ENCODE results near the gene NRF1. TPM values are rescaled to one million over a fixed set of nuclear protein-coding genes. Genes with fewer than 3 reads are reported as not detected.
"Not testable (repeated sequence)": the region's sequence is repeated elsewhere in the genome, so short reads cannot be mapped to it uniquely, and the experiment has no call there.

Gene NRF1
- total and polyA plus RNA-seq, 2 of the 8 experiments (the other 6 are each of a cell fraction or from before 2014, with no cell fraction given) = 18.2 to 21.4 TPM

DNA sequence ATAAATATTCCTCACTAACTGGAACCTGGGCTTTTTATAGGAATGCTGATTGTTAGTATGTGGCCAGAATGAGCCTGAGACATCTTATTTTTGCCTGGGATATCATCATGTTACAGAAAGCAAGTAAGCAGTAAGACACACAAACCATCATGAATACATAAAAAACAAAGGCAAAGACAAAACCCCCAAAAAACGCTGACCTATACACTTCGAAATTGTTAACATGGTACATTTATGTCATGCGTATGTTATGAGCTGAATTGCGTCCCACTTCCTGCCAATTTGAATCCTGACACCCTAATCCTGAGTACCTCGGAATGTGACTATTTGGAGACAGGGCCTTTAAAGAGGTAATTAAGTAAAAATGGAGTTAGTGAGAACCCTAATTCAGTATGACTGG is 12.3 kb upstream of the NRF1 start (continued):
- TF ChIP-seq, protein P1, sequence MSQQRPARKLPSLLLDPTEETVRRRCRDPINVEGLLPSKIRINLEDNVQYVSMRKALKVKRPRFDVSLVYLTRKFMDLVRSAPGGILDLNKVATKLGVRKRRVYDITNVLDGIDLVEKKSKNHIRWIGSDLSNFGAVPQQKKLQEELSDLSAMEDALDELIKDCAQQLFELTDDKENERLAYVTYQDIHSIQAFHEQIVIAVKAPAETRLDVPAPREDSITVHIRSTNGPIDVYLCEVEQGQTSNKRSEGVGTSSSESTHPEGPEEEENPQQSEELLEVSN (IDR thresholded peaks at IDR 0.05) = no peak
- TF ChIP-seq BRCA1 (IDR thresholded peaks at IDR 0.05; ENCODE audit: low read depth, low read length) (no peak), TAF7 (optimal IDR thresholded peaks at IDR 0.05; ENCODE audit: borderline replicate concordance, low read depth, low read length) (no peak), MAFK (IDR thresholded peaks at IDR 0.05; ENCODE audit: low read depth, low read length) (no peak), CEBPB (IDR thresholded peaks at IDR 0.05; ENCODE audit: low read depth, low read length) (no peak)
- TF ChIP-seq, protein P2, sequence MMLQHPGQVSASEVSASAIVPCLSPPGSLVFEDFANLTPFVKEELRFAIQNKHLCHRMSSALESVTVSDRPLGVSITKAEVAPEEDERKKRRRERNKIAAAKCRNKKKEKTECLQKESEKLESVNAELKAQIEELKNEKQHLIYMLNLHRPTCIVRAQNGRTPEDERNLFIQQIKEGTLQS (IDR thresholded peaks at IDR 0.05; ENCODE audit: insufficient read depth, low read depth, low read length) = no peak

DNA sequence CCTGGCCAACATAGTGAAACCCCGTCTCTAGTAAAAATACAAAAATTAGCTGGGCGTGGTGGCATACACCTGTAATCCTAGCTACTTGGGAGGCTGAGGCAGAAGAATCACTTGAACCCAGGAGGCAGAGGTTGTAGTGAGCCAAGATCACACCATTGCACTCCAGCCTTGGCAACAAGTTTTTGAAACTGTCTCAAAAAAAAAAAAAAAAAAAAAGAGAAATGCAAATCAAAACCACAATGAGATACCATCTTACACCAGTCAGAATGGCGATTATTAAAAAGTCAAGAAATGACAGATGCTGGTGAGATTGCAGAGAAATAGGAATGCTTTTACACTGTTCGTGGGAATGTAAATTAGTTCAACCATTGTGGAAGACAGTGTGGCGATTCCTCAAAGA is 7.9 kb upstream of the NRF1 start:
- FAIRE-seq; H3K4me3 ChIP-seq (ENCODE audit: extremely low read depth in 1 of 4, insufficient read depth in 2 of 4, low read depth in 3 of 4, low read length in 4 of 4); H3K79me1 ChIP-seq (ENCODE audit: low read depth, low read length); H2BK20ac ChIP-seq (ENCODE audit: low read length); H4K91ac ChIP-seq (replicated peaks; ENCODE audit: insufficient read length, low read length); H3K27ac ChIP-seq (ENCODE audit: low read depth, low read length); H2BK12ac ChIP-seq (ENCODE audit: low read depth, low read length); H3K23me2 ChIP-seq (ENCODE audit: low read depth, low read length); H2BK5ac ChIP-seq (ENCODE audit: low read depth, low read length); DNase-seq (ENCODE audit: low read depth in 1 of 2, low spot score in 2 of 2); H3K36me3 ChIP-seq (ENCODE audit: control insufficient read depth in 2 of 4, insufficient read depth in 4 of 4, low read length in 3 of 4); H4K20me1 ChIP-seq (replicated peaks in 1 of 2; ENCODE audit: control insufficient read depth in 1 of 2, insufficient read depth in 2 of 2, low read length in 2 of 2); H4K5ac ChIP-seq (ENCODE audit: insufficient read length, low read depth, low read length); H2BK120ac ChIP-seq (replicated peaks; ENCODE audit: low read depth, low read length); H3K27me3 ChIP-seq (replicated peaks in 1 of 4; ENCODE audit: control insufficient read depth in 3 of 4, extremely low read depth in 1 of 4, insufficient read depth in 3 of 4, low read length in 3 of 4); H3K14ac ChIP-seq (ENCODE audit: insufficient read length); H3K9ac ChIP-seq (replicated peaks in 1 of 4; ENCODE audit: extremely low read depth in 1 of 4, low read depth in 3 of 4, low read length in 3 of 4); H2AK5ac ChIP-seq (ENCODE audit: low read depth, low read length); H3K23ac ChIP-seq (ENCODE audit: insufficient read length); H3K4me2 ChIP-seq (ENCODE audit: insufficient read depth in 1 of 2, low read depth in 2 of 2, low read length in 2 of 2); H3K4me1 ChIP-seq (replicated peaks in 1 of 4; ENCODE audit: control insufficient read depth in 3 of 4, insufficient read depth in 4 of 4, low read length in 3 of 4); H3K4ac ChIP-seq (replicated peaks; ENCODE audit: insufficient read length, low read depth, low read length); H2BK15ac ChIP-seq (ENCODE audit: low read length); H4K8ac ChIP-seq (ENCODE audit: extremely low read depth, insufficient read depth, low read length); H3K9me3 ChIP-seq (ENCODE audit: insufficient read depth in 2 of 2, low read depth in 1 of 2, low read length in 1 of 2); H3K79me2 ChIP-seq (ENCODE audit: control insufficient read depth in 1 of 2, insufficient read depth in 2 of 2, low read length in 2 of 2); H3K56ac ChIP-seq (replicated peaks; ENCODE audit: insufficient read length, low read depth, low read length); H2AFZ ChIP-seq (ENCODE audit: low read length); H3K18ac ChIP-seq (ENCODE audit: extremely low read depth, low read length): not testable (repeated sequence)
- WGBS, 2 experiments (ENCODE audit: extremely low coverage in 1 of 2, insufficient coverage in 1 of 2, insufficient read length in 1 of 2, insufficient replicate concordance in 2 of 2, low coverage in 1 of 2, low lambda C conversion rate in 2 of 2, missing lambda C conversion rate in 1 of 2) = 73% methylated on average over 5 of the region's 5 CpGs; no CpG with 5 or more reads in 1 of the 2 experiments
- CTCF ChIA-PET (ENCODE audit: partially characterized antibody) = interaction anchor here (1.3 kb wide), 1 partner anchor 236 kb away, joined by 3 read pairs; no protein-coding TSS in a partner anchor
- POLR2A ChIA-PET (ENCODE audit: partially characterized antibody) = interaction anchor here (1.3 kb wide), 1 partner anchor 11 kb away, joined by 7 read pairs; no protein-coding TSS in a partner anchor
